Measurements from ENCODE around the gene UGT3A2.

The UGT3A2 gene

DNA sequence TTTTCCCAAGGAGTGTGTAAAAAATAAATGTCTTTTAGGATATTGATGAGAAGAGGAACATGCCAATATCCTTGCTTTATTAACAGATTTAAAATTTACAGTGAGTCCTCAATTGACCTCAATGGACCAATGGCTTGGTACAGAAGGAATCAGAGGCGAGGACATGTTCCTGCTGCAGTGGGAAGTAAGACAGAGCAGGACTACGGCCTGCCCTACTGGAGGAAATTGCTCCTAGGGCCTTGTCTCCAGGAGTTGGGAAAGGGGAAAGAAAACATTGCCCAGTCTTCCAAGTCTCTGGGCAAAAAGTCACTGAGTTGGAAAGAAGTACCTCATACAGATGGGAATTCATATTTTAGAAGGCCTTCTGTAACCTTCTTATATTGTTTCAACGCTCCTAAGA is 33.1 kb upstream of the UGT3A2 start:
- peaks cover 10% of the 10 kb centered on the region; the same call in 1 of the 2 replicates for H3K36me3 ChIP-seq (ENCODE audit: low read depth)
- ATAC-seq (ENCODE audit: low read depth) = no peak
- no peak for DNase-seq (ENCODE audit: low spot score)
- TF ChIP-seq, protein P1, sequence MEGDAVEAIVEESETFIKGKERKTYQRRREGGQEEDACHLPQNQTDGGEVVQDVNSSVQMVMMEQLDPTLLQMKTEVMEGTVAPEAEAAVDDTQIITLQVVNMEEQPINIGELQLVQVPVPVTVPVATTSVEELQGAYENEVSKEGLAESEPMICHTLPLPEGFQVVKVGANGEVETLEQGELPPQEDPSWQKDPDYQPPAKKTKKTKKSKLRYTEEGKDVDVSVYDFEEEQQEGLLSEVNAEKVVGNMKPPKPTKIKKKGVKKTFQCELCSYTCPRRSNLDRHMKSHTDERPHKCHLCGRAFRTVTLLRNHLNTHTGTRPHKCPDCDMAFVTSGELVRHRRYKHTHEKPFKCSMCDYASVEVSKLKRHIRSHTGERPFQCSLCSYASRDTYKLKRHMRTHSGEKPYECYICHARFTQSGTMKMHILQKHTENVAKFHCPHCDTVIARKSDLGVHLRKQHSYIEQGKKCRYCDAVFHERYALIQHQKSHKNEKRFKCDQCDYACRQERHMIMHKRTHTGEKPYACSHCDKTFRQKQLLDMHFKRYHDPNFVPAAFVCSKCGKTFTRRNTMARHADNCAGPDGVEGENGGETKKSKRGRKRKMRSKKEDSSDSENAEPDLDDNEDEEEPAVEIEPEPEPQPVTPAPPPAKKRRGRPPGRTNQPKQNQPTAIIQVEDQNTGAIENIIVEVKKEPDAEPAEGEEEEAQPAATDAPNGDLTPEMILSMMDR (IDR thresholded peaks at IDR 0.05; ENCODE audit: poor library complexity, severe bottlenecking) = no peak
- H3K4me3 ChIP-seq (ENCODE audit: severe bottlenecking) = no peak overlapping the region
- no peaks in the 10 kb centered on the region for H3K4me1 ChIP-seq (ENCODE audit: insufficient read depth, poor library complexity, severe bottlenecking)
- no peak overlapping the region for H3K27ac ChIP-seq (ENCODE audit: poor library complexity, severe bottlenecking)
- no peaks in the 10 kb centered on the region for H3K9me3 ChIP-seq (ENCODE audit: severe bottlenecking)
- H3K27me3 ChIP-seq (ENCODE audit: insufficient read depth, poor library complexity, severe bottlenecking) = no peaks in the 10 kb centered on the region

DNA sequence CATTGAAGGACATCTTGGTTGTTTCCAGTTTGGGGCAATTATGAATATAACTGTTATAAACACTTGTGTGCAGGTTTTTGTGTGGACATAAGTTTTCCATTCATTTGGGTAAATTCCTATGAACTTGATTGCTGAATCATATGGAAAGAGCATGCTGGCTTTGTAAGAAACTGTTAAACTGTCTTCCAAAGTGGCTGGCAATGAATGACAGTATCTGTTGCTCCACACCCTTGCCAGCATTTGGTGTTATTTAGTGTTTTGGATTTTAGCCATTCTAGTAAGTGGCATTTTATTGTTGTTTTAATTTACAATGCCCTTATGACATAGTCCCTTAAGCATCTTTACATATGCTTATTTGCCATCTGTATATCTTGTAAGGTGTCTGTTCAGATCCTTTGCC is 29.8 kb upstream of the UGT3A2 start:
- Histone ChIP-seq H3K27ac (ENCODE audit: poor library complexity, severe bottlenecking) (no peak overlapping the region), H3K4me3 (ENCODE audit: severe bottlenecking) (no peak overlapping the region), H3K27me3 (ENCODE audit: insufficient read depth, poor library complexity, severe bottlenecking) (no peaks in the 10 kb centered on the region), H3K4me1 (ENCODE audit: insufficient read depth, poor library complexity, severe bottlenecking) (no peaks in the 10 kb centered on the region), H3K36me3 (ENCODE audit: low read depth) (0 out of 2 replicates have a peak, but pooled peaks cover 3% of the 10 kb centered on the region), H3K9me3 (ENCODE audit: severe bottlenecking) (no peaks in the 10 kb centered on the region)
- no peak for ATAC-seq (ENCODE audit: low read depth)
- TF ChIP-seq, protein P1 (IDR thresholded peaks at IDR 0.05; ENCODE audit: poor library complexity, severe bottlenecking) = no peak
- DNase-seq (ENCODE audit: low spot score) = no peak

DNA sequence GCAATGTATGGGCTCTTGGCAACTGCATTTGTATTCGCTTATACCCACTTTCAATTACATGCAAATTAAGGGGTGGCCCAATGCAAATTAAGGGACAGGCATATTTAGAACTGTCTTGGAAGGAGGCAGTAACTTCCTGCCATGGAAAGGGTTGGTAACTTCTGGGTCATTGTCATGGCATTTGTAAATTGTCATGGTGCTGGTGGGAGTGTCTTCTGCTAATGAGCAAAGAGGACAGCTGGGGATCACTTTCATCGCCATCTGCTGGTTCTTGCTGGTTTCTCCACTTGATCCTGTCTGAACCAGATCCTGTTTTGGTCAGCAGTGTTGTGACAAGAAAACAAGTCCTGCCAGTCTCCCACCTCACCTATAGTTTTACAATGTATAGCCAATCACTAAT is 23.3 kb upstream of the UGT3A2 start:
- no peak overlapping the region for H3K27ac ChIP-seq (ENCODE audit: poor library complexity, severe bottlenecking)
- DNase-seq (ENCODE audit: low spot score) (no peak), ATAC-seq (ENCODE audit: low read depth) (peak; percentile 59)
- H3K4me1 ChIP-seq (ENCODE audit: insufficient read depth, poor library complexity, severe bottlenecking) = no peaks in the 10 kb centered on the region
- H3K9me3 ChIP-seq (ENCODE audit: severe bottlenecking) = no peaks in the 10 kb centered on the region
- H3K27me3 ChIP-seq (ENCODE audit: insufficient read depth, poor library complexity, severe bottlenecking) = no peaks in the 10 kb centered on the region
- TF ChIP-seq, protein P1 (IDR thresholded peaks at IDR 0.05; ENCODE audit: poor library complexity, severe bottlenecking) = peak; percentile 62
- H3K36me3 ChIP-seq (ENCODE audit: low read depth) = no peaks in the 10 kb centered on the region
- no peak overlapping the region for H3K4me3 ChIP-seq (ENCODE audit: severe bottlenecking)

DNA sequence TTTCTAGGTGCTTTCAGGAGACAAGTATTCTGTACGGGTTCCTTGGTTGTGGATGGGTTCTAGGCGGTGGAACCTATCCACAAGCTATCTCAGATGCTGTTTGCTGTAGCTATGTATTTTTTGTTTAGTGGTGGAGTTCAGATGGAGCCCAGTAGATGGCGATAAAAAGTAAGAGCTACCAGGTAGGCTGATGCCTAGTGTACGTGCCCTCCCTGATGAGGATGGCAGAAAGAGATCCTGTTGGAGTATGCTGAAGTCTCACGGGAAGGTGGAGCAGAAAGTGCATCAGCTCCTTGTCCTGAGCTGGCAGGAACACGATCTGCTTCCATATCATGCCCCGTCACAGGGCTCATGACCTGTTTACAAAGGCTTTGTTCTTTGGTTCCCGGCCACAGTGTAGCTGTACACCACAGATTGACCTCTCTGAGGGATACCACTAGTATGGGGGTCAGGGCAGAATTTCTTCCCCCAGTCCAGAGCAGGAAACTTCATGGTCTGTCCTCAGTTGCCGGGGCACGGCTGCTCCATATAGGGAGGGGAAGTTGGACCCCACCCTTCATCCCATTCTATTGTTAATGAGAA is 12.6 kb upstream of the UGT3A2 start:
- Histone ChIP-seq H3K27ac (ENCODE audit: poor library complexity, severe bottlenecking) (no peak overlapping the region), H3K4me3 (ENCODE audit: severe bottlenecking) (no peak overlapping the region), H3K36me3 (ENCODE audit: low read depth) (no peaks in the 10 kb centered on the region), H3K4me1 (ENCODE audit: insufficient read depth, poor library complexity, severe bottlenecking) (no peaks in the 10 kb centered on the region), H3K9me3 (ENCODE audit: severe bottlenecking) (no peaks in the 10 kb centered on the region), H3K27me3 (ENCODE audit: insufficient read depth, poor library complexity, severe bottlenecking) (peaks cover 19% of the 10 kb centered on the region)
- DNase-seq (ENCODE audit: low spot score) (no peak), ATAC-seq (ENCODE audit: low read depth) (peak; percentile 97)
- TF ChIP-seq, protein P1 (IDR thresholded peaks at IDR 0.05; ENCODE audit: poor library complexity, severe bottlenecking) = peak; percentile 94

DNA sequence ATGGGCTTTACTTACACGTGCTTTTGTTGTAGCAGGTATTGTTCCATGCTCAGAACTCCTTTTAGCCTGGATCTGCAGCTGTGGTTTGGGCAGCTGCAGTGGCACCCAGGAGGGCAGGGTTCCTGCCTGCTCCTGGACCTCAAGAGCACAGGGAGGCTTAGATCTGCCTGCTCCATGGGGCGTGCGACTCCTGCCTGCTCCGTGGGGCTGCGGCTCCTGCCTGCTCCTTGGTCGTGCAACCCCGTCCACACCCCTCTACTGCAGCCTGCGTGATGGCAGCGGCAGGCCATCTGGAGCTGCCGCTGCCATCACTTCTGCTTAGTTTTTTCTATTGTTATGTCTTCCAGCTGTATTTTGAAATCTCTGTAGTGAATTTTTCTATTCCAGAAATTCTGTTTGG is 11.7 kb upstream of the UGT3A2 start:
- ATAC-seq (ENCODE audit: low read depth) (no peak), DNase-seq (ENCODE audit: low spot score) (no peak)
- Histone ChIP-seq H3K27me3 (ENCODE audit: insufficient read depth, poor library complexity, severe bottlenecking) (peaks cover 19% of the 10 kb centered on the region), H3K36me3 (ENCODE audit: low read depth) (no peaks in the 10 kb centered on the region), H3K4me3 (ENCODE audit: severe bottlenecking) (no peak overlapping the region), H3K9me3 (ENCODE audit: severe bottlenecking) (no peaks in the 10 kb centered on the region), H3K4me1 (ENCODE audit: insufficient read depth, poor library complexity, severe bottlenecking) (no peaks in the 10 kb centered on the region), H3K27ac (ENCODE audit: poor library complexity, severe bottlenecking) (no peak overlapping the region)
- TF ChIP-seq, protein P1 (IDR thresholded peaks at IDR 0.05; ENCODE audit: poor library complexity, severe bottlenecking) = no peak
